Measurements from ENCODE around the gene CYTH4.

Gene CYTH4

GRCh38 chr22:37316875-37317371 is 34.6 kb downstream of the CYTH4 start:
- no peak overlapping the region for H3K4me3 ChIP-seq (replicated peaks; ENCODE audit: low read depth, low read length)
- peak; percentile 71 for DNase-seq (ENCODE audit: extremely low read depth, low read depth)
- TF ChIP-seq, protein P1, sequence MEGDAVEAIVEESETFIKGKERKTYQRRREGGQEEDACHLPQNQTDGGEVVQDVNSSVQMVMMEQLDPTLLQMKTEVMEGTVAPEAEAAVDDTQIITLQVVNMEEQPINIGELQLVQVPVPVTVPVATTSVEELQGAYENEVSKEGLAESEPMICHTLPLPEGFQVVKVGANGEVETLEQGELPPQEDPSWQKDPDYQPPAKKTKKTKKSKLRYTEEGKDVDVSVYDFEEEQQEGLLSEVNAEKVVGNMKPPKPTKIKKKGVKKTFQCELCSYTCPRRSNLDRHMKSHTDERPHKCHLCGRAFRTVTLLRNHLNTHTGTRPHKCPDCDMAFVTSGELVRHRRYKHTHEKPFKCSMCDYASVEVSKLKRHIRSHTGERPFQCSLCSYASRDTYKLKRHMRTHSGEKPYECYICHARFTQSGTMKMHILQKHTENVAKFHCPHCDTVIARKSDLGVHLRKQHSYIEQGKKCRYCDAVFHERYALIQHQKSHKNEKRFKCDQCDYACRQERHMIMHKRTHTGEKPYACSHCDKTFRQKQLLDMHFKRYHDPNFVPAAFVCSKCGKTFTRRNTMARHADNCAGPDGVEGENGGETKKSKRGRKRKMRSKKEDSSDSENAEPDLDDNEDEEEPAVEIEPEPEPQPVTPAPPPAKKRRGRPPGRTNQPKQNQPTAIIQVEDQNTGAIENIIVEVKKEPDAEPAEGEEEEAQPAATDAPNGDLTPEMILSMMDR (IDR thresholded peaks at IDR 0.05; ENCODE audit: low read depth, low read length, missing control alignments) = peak; percentile 92

DNA sequence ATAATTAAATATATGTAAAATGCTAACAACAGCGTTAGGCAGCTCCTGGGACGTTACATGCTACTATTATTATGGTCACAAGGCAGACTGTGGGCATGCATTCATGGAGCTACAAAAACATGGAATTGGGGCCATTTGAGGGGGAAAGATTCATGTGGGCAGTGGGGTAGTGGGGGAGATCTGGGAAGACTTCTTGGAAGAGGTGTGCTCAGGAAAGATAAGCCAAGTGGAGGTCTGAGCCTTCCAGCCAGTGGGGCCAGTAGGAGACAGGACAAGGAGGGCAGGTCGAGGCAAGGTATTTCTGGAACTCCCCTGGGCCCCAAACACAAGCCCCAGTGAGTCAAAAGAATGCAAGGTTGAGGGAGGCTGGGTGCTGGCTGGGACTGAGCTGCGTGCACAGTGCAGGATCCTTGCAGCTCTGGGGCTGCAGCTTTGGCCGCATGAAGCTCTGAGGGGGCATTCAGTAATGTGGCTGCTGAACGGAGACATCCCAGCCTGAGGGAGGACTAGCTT is 35.4 kb downstream of the CYTH4 start:
- H3K4me3 ChIP-seq (replicated peaks; ENCODE audit: low read depth, low read length) = no peak overlapping the region
- TF ChIP-seq, protein P1 (IDR thresholded peaks at IDR 0.05; ENCODE audit: low read depth, low read length, missing control alignments) = no peak
- DNase-seq (ENCODE audit: extremely low read depth, low read depth) = no peak

- DNase-seq (ENCODE audit: extremely low read depth, low read depth) = no peak
- no peak overlapping the region for H3K4me3 ChIP-seq (replicated peaks; ENCODE audit: low read depth, low read length)
- TF ChIP-seq, protein P1 (IDR thresholded peaks at IDR 0.05; ENCODE audit: low read depth, low read length, missing control alignments) = peak; percentile 35
Observed at GRCh38 chr22:37318364-37319109, 36.2 kb downstream of the CYTH4 start.

DNA sequence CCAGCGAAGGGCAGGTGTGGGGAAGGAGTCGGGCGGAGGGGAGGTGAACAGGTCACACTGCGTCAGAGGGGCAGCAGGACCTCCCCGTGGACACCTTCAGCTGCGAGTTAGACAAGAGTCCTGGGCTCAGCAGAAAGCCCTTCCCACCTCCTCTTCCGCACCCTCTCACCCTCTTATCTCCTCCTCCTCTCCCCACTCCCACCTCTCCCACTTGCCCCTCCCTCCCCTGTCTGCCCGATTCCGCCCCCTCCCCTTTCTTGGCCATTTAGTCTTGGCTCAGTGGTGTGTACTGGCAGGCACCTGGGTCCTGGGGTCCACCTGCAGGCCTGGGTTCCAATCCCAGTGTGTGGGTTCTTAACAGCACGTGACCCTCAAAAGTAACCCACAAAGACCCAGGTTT is 37.2 kb downstream of the CYTH4 start:
- TF ChIP-seq, protein P1 (IDR thresholded peaks at IDR 0.05; ENCODE audit: low read depth, low read length, missing control alignments) = no peak
- DNase-seq (ENCODE audit: extremely low read depth, low read depth) = no peak
- H3K4me3 ChIP-seq (replicated peaks; ENCODE audit: low read depth, low read length) = no peak overlapping the region

GRCh38 chr22:37320726-37321677 is 38.7 kb downstream of the CYTH4 start:
- TF ChIP-seq, protein P1 (IDR thresholded peaks at IDR 0.05; ENCODE audit: low read depth, low read length, missing control alignments) = no peak
- H3K4me3 ChIP-seq (replicated peaks; ENCODE audit: low read depth, low read length) = no peak overlapping the region
- no peak for DNase-seq (ENCODE audit: extremely low read depth, low read depth)

DNA sequence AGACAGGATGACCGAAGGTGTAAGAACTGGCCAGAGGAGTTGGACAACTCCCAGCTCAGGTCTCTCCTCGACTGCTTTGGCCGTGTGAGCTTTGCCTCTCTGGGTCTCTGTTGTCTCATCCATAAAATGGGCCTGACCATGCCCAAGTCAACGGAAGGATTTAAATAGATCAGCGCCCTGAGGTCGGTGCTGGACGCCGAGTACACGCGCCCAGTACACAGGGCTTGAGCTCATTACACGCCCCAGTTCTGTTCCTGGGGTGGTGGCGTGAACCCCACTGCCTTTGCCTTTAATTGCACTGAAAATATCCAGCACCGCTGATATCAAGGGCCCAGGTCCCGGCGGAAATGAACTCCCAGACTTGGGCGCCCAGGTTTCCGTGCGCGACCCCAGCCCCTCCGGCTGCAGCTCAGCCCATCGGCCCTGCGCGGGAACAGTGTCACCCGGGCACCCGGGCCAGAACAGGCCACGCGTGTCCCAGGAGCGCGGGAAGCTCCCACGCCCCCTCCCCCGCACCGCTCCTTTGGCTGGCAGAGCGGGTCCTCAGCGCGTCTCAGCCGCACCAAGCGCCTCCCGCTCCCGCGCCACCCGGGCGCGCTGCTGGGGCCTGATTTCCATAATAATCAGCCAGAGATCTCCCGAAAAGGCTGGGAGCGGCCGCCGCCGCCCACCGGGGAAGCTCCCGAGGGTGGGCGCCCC is 42.2 kb downstream of the CYTH4 start:
- no peak overlapping the region for H3K4me3 ChIP-seq (replicated peaks; ENCODE audit: low read depth, low read length)
- DNase-seq (ENCODE audit: extremely low read depth, low read depth) = no peak

More for the DNA sequence above, 42.2 kb downstream of the CYTH4 start:
- TF ChIP-seq, protein P1 (IDR thresholded peaks at IDR 0.05; ENCODE audit: low read depth, low read length, missing control alignments) = no peak

All from HFF-Myc (cell line).